ENCODE measurements around the gene KRTAP4-7. TPM values are rescaled to one million over a fixed set of nuclear protein-coding genes. Genes with fewer than 3 reads are reported as not detected.
A peak's percentile ranks its signal among the peaks of the same experiment; 100 is the strongest.
"Not testable (repeated sequence)": the region's sequence is repeated elsewhere in the genome, so short reads cannot be mapped to it uniquely, and the experiment has no call there.

KRTAP4-7 gene
- total and polyA plus RNA-seq, 2 donors (not counting 3 experiments of a cell fraction or from before 2014, with no cell fraction given): not detected

GRCh38 chr17:41083427-41083826 is 523 bp upstream of the KRTAP4-7 start:
- H3K36me3 ChIP-seq (ENCODE audit: control insufficient read depth in 2 of 2, extremely low read depth in 1 of 2, insufficient read depth in 2 of 2, low read length in 2 of 2); H3K9me1 ChIP-seq (replicated peaks; ENCODE audit: control insufficient read depth, extremely low read depth, insufficient read depth, low read length); H3K4me1 ChIP-seq (ENCODE audit: control insufficient read depth, extremely low read depth, insufficient read depth, low read length); H3K9ac ChIP-seq (replicated peaks; ENCODE audit: extremely low read depth, insufficient read depth, low read length); H3K27ac ChIP-seq (ENCODE audit: insufficient read depth, low read depth, low read length); CTCF ChIA-PET; H3K4me3 ChIP-seq (replicated peaks in 1 of 3; ENCODE audit: insufficient read depth in 1 of 3, low read depth in 1 of 3, low read length in 3 of 3); H4K20me1 ChIP-seq (replicated peaks; ENCODE audit: control insufficient read depth, extremely low read depth, insufficient read depth, low read length); BruUV-seq (replicated peaks); H3K79me2 ChIP-seq (ENCODE audit: control insufficient read depth, insufficient read depth, low read length); dilution Hi-C loops (cut with MboI; ENCODE audit: extremely low pct_ligation_motif_present, low sequenced_read_pairs); POLR2A ChIA-PET; H3K4me2 ChIP-seq (ENCODE audit: insufficient read depth, low read length); DNase-seq (ENCODE audit: low read depth, low spot score); H3K9me3 ChIP-seq (replicated peaks; ENCODE audit: control insufficient read depth, insufficient read depth, low read length); H2AFZ ChIP-seq (ENCODE audit: low read depth, low read length); H3K27me3 ChIP-seq (ENCODE audit: control insufficient read depth in 2 of 2, insufficient read depth in 2 of 2, low read length in 2 of 2); intact Hi-C loops (cut with micrococcal nuclease): not testable (repeated sequence)
- peak; percentile 81 for FAIRE-seq
- peak; percentile 25 for TF ChIP-seq FOS (IDR thresholded peaks at IDR 0.05; ENCODE audit: borderline replicate concordance, insufficient read depth, low read length)

- H3K4me1 ChIP-seq (ENCODE audit: control insufficient read depth, extremely low read depth, insufficient read depth, low read length); H3K36me3 ChIP-seq (ENCODE audit: control insufficient read depth in 2 of 2, extremely low read depth in 1 of 2, insufficient read depth in 2 of 2, low read length in 2 of 2); H3K27me3 ChIP-seq (ENCODE audit: control insufficient read depth in 2 of 2, insufficient read depth in 2 of 2, low read length in 2 of 2); H3K27ac ChIP-seq (ENCODE audit: insufficient read depth, low read depth, low read length); DNase-seq (ENCODE audit: low read depth, low spot score); POLR2A ChIA-PET; H3K4me2 ChIP-seq (ENCODE audit: insufficient read depth, low read length); CTCF ChIA-PET; H4K20me1 ChIP-seq (replicated peaks; ENCODE audit: control insufficient read depth, extremely low read depth, insufficient read depth, low read length); H2AFZ ChIP-seq (ENCODE audit: low read depth, low read length); H3K79me2 ChIP-seq (ENCODE audit: control insufficient read depth, insufficient read depth, low read length); intact Hi-C loops (cut with micrococcal nuclease); H3K4me3 ChIP-seq (replicated peaks in 1 of 3; ENCODE audit: insufficient read depth in 1 of 3, low read depth in 1 of 3, low read length in 3 of 3); BruUV-seq (replicated peaks); H3K9ac ChIP-seq (replicated peaks; ENCODE audit: extremely low read depth, insufficient read depth, low read length); H3K9me1 ChIP-seq (replicated peaks; ENCODE audit: control insufficient read depth, extremely low read depth, insufficient read depth, low read length); H3K9me3 ChIP-seq (replicated peaks; ENCODE audit: control insufficient read depth, insufficient read depth, low read length); dilution Hi-C loops (cut with MboI; ENCODE audit: extremely low pct_ligation_motif_present, low sequenced_read_pairs): not testable (repeated sequence)
- FAIRE-seq: peak; percentile 71
Measured at GRCh38 chr17:41088760-41089352, 4.9 kb downstream of the KRTAP4-7 start.
